HEK293T (cell line): ENCODE measurements around the gene SMIM14.

ENCODE experiments used
- ARNT ChIP-seq: fragments of 450-650 bp; IDR thresholded peaks from 2 replicates; pipeline ENCODE4 v1.6.1; 2017; ENCODE audit warnings: mild to moderate bottlenecking
- BHLHE40 ChIP-seq: fragments of 450-650 bp; IDR thresholded peaks from 2 replicates; pipeline ENCODE4 v1.6.1; 2016; ENCODE audit warnings: mild to moderate bottlenecking, moderate library complexity, borderline replicate concordance
- CTBP1 ChIP-seq: fragments of 450-650 bp; IDR thresholded peaks from 2 replicates; pipeline ENCODE4 v1.6.1; 2016; ENCODE audit warnings: borderline replicate concordance
- ELF4 ChIP-seq: fragments of 450-650 bp; IDR thresholded peaks from 2 replicates; pipeline ENCODE4 v1.6.1; 2017; ENCODE audit warnings: antibody characterized with exemption
- FOXK2 ChIP-seq: fragments of 450-650 bp; IDR thresholded peaks from 2 replicates; pipeline ENCODE4 v1.6.1; 2016; ENCODE audit warnings: mild to moderate bottlenecking
- FOXM1 ChIP-seq: fragments of 450-650 bp; IDR thresholded peaks from 2 replicates; pipeline ENCODE4 v1.6.1; 2017; ENCODE audit warnings: mild to moderate bottlenecking, borderline replicate concordance
- HDGF ChIP-seq: fragments of 450-650 bp; IDR thresholded peaks from 2 replicates; pipeline ENCODE4 v1.6.1; 2017; ENCODE audit warnings: antibody characterized with exemption, borderline replicate concordance
- L3MBTL2 ChIP-seq: fragments of 450-650 bp; conservative IDR thresholded peaks from 2 replicates; pipeline ENCODE4 v1.6.1; 2016; ENCODE audit warnings: mild to moderate bottlenecking
- SP1 ChIP-seq: fragments of 450-650 bp; IDR thresholded peaks from 2 replicates; pipeline ENCODE4 v1.6.1; 2017
- SUZ12 ChIP-seq: fragments of 450-650 bp; IDR thresholded peaks from 2 replicates; pipeline ENCODE4 v1.6.1; 2016; ENCODE audit warnings: mild to moderate bottlenecking
- TARDBP ChIP-seq: fragments of 450-650 bp; IDR thresholded peaks from 2 replicates; pipeline ENCODE4 v1.6.1; 2016
- TF ChIP-seq, protein P1 (sequence below): fragments of 450-650 bp; IDR thresholded peaks from 2 replicates; pipeline ENCODE4 v1.6.1; 2016

DNA sequence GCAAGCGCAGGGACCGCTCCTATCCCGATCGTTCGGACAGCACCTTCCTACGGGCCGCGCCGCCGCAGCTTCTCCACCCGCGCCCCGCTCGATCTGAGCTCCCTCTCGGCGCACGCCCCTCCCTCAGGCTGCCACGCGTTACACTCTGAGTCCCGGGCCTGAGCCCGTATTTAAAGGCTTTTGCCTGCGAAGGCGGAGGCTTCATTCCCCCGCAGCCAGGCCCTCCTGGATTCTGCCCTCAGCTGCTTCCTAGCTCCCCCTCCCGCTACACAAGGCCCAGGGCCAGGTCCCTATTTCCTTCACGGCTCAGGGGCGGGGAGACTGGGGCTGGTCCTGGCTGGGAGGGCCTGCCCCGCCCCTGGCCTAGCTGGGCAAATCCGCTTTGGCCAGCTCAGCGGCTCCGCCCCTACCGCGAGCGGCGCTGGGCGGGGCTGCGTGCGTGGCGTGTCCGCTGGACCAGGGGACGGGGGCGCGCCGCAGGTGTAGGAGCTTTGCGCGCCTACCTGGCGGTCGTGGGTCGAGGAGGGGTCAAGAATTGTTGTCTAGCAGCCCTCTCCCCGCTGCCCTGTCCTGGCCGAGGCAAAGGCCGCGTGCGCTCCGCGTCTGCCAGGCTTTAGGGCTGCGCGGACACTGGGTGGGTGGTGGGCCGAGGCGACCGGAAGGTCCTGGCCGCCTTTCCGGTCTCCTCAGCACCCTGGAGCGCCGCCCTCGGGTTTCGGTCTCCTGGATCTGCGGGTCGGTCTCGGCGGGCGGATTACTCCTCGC, 111.2 kb downstream of the SMIM14 start, which contains the start of gene UGDH:
- TF ChIP-seq ELF4 (no peak), FOXM1 (no peak), SUZ12 (no peak), SP1 (no peak), FOXK2 (no peak), CTBP1 (no peak; the same call in 1 of the 2 replicates), BHLHE40 (no peak), ARNT (no peak), TARDBP (peak; percentile 68; the same call in 1 of the 2 replicates), L3MBTL2 (no peak), HDGF (no peak)
- TF ChIP-seq, protein P1, sequence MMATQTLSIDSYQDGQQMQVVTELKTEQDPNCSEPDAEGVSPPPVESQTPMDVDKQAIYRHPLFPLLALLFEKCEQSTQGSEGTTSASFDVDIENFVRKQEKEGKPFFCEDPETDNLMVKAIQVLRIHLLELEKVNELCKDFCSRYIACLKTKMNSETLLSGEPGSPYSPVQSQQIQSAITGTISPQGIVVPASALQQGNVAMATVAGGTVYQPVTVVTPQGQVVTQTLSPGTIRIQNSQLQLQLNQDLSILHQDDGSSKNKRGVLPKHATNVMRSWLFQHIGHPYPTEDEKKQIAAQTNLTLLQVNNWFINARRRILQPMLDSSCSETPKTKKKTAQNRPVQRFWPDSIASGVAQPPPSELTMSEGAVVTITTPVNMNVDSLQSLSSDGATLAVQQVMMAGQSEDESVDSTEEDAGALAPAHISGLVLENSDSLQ = no peak
